ENCODE results near the gene TLX2.

GRCh38 chr2:74499940-74500577 is 14.2 kb upstream of the TLX2 start:
- no peak for TF ChIP-seq CTCF (IDR thresholded peaks at IDR 0.05; ENCODE audit: borderline replicate concordance, extremely low read depth, low read length, poor library complexity, severe bottlenecking)
- no peak for TF ChIP-seq EZH2 (IDR thresholded peaks at IDR 0.05; ENCODE audit: borderline replicate concordance, low read depth, low read length, severe bottlenecking)
